BLaER1 (cell line): ENCODE data around the gene GRK3.
A peak's percentile ranks its signal among the peaks of the same experiment; 100 is the strongest.

Experiments
- H3K27ac ChIP-seq: shearing (Covaris generic); formaldehyde crosslinking; 2 replicates; pipeline ENCODE4 v1.8.1; 2022
- H3K27me3 ChIP-seq: shearing (Covaris generic); formaldehyde crosslinking; 2 replicates; pipeline ENCODE4 v1.8.1; 2022
- H3K36me3 ChIP-seq: shearing (Covaris generic); formaldehyde crosslinking; 2 replicates; pipeline ENCODE4 v1.8.1; 2022
- H3K4me1 ChIP-seq: shearing (Covaris generic); formaldehyde crosslinking; 2 replicates; pipeline ENCODE4 v1.8.1; 2022
- H3K4me2 ChIP-seq: shearing (Covaris generic); formaldehyde crosslinking; 2 replicates; pipeline ENCODE4 v1.8.1; 2022
- H3K4me3 ChIP-seq: shearing (Covaris generic); formaldehyde crosslinking; 2 replicates; pipeline ENCODE4 v1.8.1; 2022
- H3K9ac ChIP-seq: shearing (Covaris generic); formaldehyde crosslinking; 2 replicates; pipeline ENCODE4 v1.8.1; 2022
- H3K9me3 ChIP-seq: shearing (Covaris generic); formaldehyde crosslinking; 2 replicates; pipeline ENCODE4 v1.8.1; 2022
- H4K20me1 ChIP-seq: shearing (Covaris generic); formaldehyde crosslinking; 2 replicates; pipeline ENCODE4 v1.8.1; 2022
- Cebpa-rat ChIP-seq: shearing (Covaris generic); IDR thresholded peaks from 2 replicates; pipeline ENCODE4 v1.8.1; 2022

The GRK3 gene

DNA sequence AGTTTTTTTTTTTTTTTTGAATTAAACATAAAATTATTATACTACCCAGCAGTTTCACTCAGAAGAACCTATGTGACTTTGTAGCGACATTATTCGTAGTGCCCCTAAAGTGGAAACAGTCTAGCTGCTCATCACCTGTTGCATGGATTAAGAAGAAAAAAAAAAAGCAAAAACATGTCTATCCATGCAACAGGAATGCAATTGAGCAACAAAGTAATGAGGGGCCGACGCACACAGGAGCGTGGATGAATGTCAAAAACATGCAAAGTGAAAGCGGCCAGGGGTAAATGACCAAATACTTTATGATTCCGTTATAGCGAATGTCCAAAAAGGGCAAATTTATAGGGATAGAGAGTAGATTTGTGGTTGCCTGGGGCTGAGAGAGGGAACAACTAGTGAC is 193.8 kb downstream of the GRK3 start:
- no peaks in the 10 kb centered on the region for H4K20me1 ChIP-seq
- H3K36me3 ChIP-seq: no peaks in the 10 kb centered on the region
- H3K9ac ChIP-seq: no peak overlapping the region
- H3K27me3 ChIP-seq: no peaks in the 10 kb centered on the region
- TF ChIP-seq Cebpa-rat: no peak
- H3K4me1 ChIP-seq: peaks cover 35% of the 10 kb centered on the region
- no peak overlapping the region for H3K4me3 ChIP-seq
- no peak overlapping the region for H3K27ac ChIP-seq
- peaks cover 9% of the 10 kb centered on the region for H3K9me3 ChIP-seq
- H3K4me2 ChIP-seq: no peak overlapping the region

DNA sequence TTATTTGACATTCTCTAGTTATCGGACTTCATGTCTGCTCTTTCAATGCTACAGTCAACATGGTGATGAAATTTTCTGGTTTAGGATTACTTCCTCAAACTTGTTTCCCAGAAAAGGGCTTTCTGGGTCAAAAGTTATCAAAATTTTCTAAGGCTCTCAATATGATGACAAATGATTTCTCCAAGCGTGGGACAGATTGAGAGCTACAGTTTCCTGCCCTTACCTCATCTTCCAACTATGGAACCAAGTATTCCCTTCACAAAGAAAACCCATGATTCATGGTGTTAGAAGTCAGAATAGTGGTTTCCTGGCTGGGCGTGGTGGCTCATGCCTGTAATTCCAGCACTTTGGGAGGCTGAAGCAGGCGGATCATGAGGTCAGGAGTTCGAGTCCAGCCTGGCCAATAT is 195.4 kb downstream of the GRK3 start:
- Histone ChIP-seq H3K9me3 (peaks cover 5% of the 10 kb centered on the region; the same call in 1 of the 2 replicates), H3K9ac (no peak overlapping the region), H3K4me3 (no peak overlapping the region), H4K20me1 (no peaks in the 10 kb centered on the region), H3K36me3 (no peaks in the 10 kb centered on the region), H3K4me1 (peaks cover 30% of the 10 kb centered on the region), H3K27me3 (no peaks in the 10 kb centered on the region), H3K27ac (no peak overlapping the region), H3K4me2 (no peak overlapping the region)
- TF ChIP-seq Cebpa-rat: no peak

DNA sequence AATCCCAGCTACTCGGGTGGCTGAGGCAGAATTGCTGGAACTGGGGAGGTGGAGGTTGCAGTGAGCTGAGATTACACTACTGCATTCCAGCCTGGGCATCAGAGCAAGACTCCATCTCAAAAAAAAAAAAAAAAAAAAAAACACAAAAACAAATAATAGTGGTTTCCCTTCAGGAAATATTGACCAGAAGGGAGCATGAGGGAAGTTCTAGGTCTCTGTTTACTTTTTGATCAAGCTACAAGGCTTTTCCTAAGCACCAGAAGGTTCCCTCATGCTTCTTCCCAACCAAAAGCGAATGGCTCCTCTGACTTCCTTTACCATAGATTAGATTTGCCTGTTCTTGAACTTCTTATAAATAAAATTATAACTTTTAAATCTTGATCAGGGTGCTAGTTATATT is 195.8 kb downstream of the GRK3 start:
- Histone ChIP-seq H3K4me2 (no peak overlapping the region; the same call in 1 of the 2 replicates), H3K36me3 (no peaks in the 10 kb centered on the region), H3K27ac (no peak overlapping the region)

DNA sequence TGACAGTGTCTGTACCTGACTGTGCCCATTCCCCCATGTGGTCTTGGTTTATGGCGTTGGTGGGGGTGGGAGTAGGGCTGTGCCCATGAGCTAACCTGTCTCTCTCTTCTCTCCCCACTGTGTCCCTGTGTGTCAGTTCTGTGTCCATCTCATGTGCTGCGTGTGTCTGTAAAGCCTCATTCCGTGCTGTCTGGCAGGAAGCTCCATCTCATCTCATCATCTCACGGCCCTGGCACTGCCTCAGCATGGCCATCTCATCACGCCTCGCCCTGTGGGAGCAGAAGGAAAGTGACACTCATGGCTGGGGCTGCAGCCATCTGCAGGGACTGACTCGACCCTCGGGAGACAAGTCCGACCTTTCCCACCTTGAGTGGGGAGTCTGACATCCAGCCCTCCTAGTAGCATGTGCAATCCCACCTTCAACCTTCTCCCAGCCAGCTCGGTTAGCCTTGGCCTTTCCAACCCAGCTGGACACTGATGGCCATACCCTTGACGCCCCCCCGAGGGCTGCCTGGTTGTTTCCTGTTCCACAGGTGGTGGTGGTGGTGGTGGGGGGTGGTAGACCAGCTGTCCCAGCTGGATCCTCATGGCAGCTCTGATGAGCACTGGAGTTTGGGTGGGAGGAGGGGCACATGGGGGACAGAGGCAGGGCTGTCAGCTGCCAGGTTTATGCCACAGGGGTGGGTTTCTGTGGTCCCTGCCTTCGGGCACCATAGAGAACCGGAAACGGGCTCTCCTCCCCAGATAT is 196.5 kb downstream of the GRK3 start:
- no peaks in the 10 kb centered on the region for H3K27me3 ChIP-seq
- H3K27ac ChIP-seq: no peak overlapping the region
- H3K36me3 ChIP-seq: no peaks in the 10 kb centered on the region
- H3K9me3 ChIP-seq: peaks cover 17% of the 10 kb centered on the region
- peak overlapping the region; percentile 22; the same call in 1 of the 2 replicates for H3K4me2 ChIP-seq
- no peaks in the 10 kb centered on the region for H4K20me1 ChIP-seq
- H3K4me1 ChIP-seq: peaks cover 21% of the 10 kb centered on the region
- no peak overlapping the region for H3K9ac ChIP-seq
- H3K4me3 ChIP-seq: no peak overlapping the region
- TF ChIP-seq Cebpa-rat: no peak

More for the DNA sequence above, 195.8 kb downstream of the GRK3 start:
- H3K9me3 ChIP-seq: peaks cover 10% of the 10 kb centered on the region
- H4K20me1 ChIP-seq: no peaks in the 10 kb centered on the region
- no peaks in the 10 kb centered on the region for H3K27me3 ChIP-seq
- peaks cover 25% of the 10 kb centered on the region for H3K4me1 ChIP-seq
- TF ChIP-seq Cebpa-rat: no peak
- no peak overlapping the region for H3K9ac ChIP-seq
- H3K4me3 ChIP-seq: no peak overlapping the region

DNA sequence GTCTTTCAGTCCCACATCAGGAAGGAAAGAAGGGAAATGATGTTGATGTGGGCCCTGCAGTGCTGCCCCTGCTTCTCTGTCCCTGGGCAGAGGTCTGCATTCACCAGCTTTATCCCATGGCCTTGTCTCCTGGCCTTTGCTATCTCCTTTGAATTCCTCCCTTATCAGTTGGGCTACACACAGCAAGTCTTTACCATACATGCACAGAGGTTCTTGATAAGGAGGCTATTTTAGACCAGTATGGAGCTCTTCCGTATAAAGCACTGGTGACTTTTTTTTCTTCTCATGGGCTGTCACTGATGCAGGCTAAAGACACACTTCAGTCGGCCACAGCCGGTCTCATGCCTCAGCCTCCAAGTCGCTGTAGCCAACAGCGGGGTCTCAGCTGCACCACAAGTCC is 197.7 kb downstream of the GRK3 start:
- Histone ChIP-seq H3K27ac (no peak overlapping the region), H3K9ac (no peak overlapping the region), H3K4me2 (peak overlapping the region; percentile 22), H4K20me1 (no peaks in the 10 kb centered on the region), H3K27me3 (no peaks in the 10 kb centered on the region), H3K36me3 (no peaks in the 10 kb centered on the region), H3K4me1 (peaks cover 20% of the 10 kb centered on the region), H3K4me3 (no peak overlapping the region), H3K9me3 (peaks cover 29% of the 10 kb centered on the region)
- TF ChIP-seq Cebpa-rat: no peak

DNA sequence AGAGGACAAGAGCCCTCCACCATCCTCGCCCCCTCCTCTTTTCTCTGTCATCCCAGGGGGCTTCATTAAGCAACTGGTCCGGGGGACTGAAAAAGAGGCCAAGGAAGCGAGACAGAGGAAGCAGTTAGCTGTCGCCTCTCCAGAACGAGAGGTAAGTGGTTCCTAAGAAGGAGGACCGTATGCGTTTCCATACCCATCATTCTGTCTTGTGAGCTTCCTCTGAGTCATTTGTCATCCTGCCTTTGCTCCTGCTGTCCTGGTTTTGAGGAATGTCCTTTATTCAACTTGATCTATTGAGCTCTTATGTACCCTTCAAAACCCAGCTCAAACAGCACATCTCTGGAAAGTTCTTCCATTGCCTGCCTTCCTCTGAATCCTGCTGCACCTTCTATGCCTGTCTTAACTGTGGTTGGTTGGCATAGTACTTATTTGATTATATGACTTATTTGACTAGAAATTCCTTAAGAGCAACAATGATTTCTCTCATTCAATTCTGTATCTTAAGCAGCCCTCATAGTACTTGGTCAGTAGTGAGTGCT is 198.8 kb downstream of the GRK3 start:
- Histone ChIP-seq H3K27ac (no peak overlapping the region), H3K36me3 (no peaks in the 10 kb centered on the region), H3K4me1 (peaks cover 12% of the 10 kb centered on the region), H3K4me2 (no peak overlapping the region), H3K27me3 (no peaks in the 10 kb centered on the region), H4K20me1 (no peaks in the 10 kb centered on the region), H3K4me3 (no peak overlapping the region), H3K9ac (no peak overlapping the region), H3K9me3 (peaks cover 40% of the 10 kb centered on the region)
- no peak for TF ChIP-seq Cebpa-rat

DNA sequence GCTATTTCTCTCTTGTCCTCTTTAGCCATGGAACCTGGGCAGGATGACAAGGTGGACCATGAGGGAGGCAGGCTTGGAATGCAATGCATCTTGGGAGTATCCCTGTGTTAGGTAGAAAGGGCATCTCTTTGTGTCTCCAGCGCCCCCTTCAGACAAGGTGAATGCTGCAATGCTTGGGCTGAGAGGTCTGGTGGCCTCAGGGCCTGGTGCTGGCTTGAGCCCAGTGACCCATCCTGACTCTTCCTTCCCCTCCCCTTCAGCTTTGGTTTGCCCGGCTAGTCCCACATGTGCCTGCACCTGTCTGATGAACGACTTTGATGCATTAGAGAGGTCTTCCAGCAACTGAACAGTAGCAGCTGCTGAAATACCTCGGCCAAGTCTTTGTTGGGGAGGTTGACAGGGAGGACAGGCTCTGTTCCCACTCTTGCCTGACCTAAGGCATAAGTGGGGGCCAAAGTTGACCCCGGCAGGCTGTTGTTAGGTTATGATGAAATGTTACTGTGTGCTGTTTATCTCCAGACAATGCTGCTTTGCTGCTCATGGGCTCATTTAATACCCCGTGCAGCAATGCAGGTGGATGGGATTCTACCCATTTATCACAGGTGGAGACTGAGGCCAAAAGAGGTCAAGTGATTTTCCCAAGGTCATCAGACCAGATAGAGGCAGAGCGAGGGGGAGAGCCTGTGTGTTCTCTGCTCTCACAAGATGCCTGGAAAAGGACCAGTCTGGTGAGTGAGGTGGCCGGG is 200.0 kb downstream of the GRK3 start:
- H3K4me1 ChIP-seq: peaks cover 12% of the 10 kb centered on the region
- TF ChIP-seq Cebpa-rat: no peak
- no peak overlapping the region for H3K27ac ChIP-seq
- H3K27me3 ChIP-seq: no peaks in the 10 kb centered on the region
- no peaks in the 10 kb centered on the region for H4K20me1 ChIP-seq
- H3K4me2 ChIP-seq: no peak overlapping the region
- no peak overlapping the region for H3K4me3 ChIP-seq
- peaks cover 41% of the 10 kb centered on the region for H3K9me3 ChIP-seq
- H3K9ac ChIP-seq: no peak overlapping the region
- no peaks in the 10 kb centered on the region for H3K36me3 ChIP-seq

DNA sequence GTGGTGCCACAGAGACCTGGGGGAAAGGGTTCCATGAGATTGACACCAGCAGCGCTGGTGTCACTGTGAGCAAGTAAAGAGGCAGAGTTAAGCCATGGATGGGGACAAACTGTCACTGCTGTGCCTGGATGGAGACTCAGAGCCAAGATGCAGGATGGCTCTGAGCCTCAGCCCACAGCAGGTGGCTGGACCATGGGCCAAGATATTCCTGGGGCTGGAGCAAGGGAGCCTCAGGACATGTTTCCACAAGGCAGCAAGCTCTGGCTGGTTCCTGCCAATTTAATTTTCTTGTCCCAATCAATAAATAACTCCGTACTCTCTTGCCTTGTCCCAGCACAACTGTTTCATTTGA is 200.5 kb downstream of the GRK3 start:
- Histone ChIP-seq H3K4me3 (no peak overlapping the region), H3K4me2 (no peak overlapping the region), H3K36me3 (no peaks in the 10 kb centered on the region), H3K9me3 (peaks cover 41% of the 10 kb centered on the region), H4K20me1 (no peaks in the 10 kb centered on the region), H3K27ac (no peak overlapping the region), H3K4me1 (peaks cover 12% of the 10 kb centered on the region), H3K9ac (no peak overlapping the region), H3K27me3 (no peaks in the 10 kb centered on the region)
- TF ChIP-seq Cebpa-rat: no peak

DNA sequence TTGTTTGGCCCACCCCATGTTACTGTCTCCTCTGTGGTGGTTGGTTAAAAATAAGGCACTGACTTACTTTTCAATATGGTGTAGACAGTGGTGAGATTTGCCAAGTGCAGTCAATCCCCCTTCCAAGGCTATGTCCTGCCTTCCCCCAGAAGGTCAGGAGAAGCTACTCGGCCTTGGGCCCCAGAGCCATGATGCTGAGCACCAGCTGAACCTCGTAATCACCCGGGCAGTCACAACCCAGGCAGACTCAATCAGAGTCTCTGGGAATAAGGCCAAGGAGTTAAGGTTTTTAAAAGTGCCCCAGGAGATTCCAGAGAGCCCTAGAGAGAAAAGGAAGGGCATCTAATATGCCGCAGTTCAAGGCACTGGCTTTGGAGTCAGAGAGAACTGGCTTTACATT is 201.3 kb downstream of the GRK3 start:
- H3K36me3 ChIP-seq: no peaks in the 10 kb centered on the region
- no peak overlapping the region for H3K4me2 ChIP-seq
- no peak overlapping the region for H3K9ac ChIP-seq
- H3K27me3 ChIP-seq: no peaks in the 10 kb centered on the region
- no peak overlapping the region for H3K27ac ChIP-seq
- peaks cover 12% of the 10 kb centered on the region for H3K4me1 ChIP-seq
- no peaks in the 10 kb centered on the region for H4K20me1 ChIP-seq
- H3K9me3 ChIP-seq: peaks cover 46% of the 10 kb centered on the region
- no peak overlapping the region for H3K4me3 ChIP-seq
- no peak for TF ChIP-seq Cebpa-rat

DNA sequence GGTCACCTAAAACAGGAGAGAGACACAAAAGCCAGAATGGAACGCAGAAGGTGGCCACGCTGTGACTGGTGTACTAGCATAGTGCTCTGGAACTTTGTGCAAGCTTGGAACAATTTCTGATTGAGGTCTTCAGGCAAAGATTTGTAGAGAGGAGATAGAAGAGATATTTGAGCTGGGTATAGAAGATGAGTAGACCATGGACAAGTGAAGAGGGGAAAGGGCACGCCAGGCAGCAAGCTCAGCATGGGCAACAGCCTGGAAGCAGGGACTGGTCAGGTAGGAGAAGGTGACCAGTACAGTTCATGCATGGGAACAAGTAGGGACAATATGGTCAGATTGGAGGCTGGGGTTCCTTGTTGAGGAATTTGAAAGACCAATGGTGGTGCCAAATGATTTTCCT is 201.9 kb downstream of the GRK3 start:
- H3K27ac ChIP-seq: no peak overlapping the region
- H3K9me3 ChIP-seq: peaks cover 46% of the 10 kb centered on the region
- H3K36me3 ChIP-seq: no peaks in the 10 kb centered on the region
- no peak for TF ChIP-seq Cebpa-rat
- no peak overlapping the region for H3K4me2 ChIP-seq
- H3K27me3 ChIP-seq: no peaks in the 10 kb centered on the region
- no peak overlapping the region for H3K4me3 ChIP-seq
- H3K4me1 ChIP-seq: peaks cover 8% of the 10 kb centered on the region
- no peaks in the 10 kb centered on the region for H4K20me1 ChIP-seq
- no peak overlapping the region for H3K9ac ChIP-seq
